ENCODE results near the gene MCM3AP. TPM values are rescaled to one million over a fixed set of nuclear protein-coding genes. Genes with fewer than 3 reads are reported as not detected.

Gene MCM3AP
- total and polyA plus RNA-seq, 2 experiments from 2014 or later, result 39.6 to 106 TPM

GRCh38 chr21:46217511-46218196 lies 67.8 kb downstream of the MCM3AP start:
- Histone ChIP-seq H3K9me3 (ENCODE audit: low read depth) (no peaks in the 10 kb centered on the region), H3K4me1 (ENCODE audit: low read depth) (no peaks in the 10 kb centered on the region), H3K4me3 (no peak overlapping the region), H3K36me3 (peaks cover 15% of the 10 kb centered on the region), H3K27me3 (no peaks in the 10 kb centered on the region), H3K27ac (no peak overlapping the region)
- no peak for DNase-seq (ENCODE audit: low read depth in 1 of 2, low spot score in 1 of 2)
- TF ChIP-seq, protein P1, sequence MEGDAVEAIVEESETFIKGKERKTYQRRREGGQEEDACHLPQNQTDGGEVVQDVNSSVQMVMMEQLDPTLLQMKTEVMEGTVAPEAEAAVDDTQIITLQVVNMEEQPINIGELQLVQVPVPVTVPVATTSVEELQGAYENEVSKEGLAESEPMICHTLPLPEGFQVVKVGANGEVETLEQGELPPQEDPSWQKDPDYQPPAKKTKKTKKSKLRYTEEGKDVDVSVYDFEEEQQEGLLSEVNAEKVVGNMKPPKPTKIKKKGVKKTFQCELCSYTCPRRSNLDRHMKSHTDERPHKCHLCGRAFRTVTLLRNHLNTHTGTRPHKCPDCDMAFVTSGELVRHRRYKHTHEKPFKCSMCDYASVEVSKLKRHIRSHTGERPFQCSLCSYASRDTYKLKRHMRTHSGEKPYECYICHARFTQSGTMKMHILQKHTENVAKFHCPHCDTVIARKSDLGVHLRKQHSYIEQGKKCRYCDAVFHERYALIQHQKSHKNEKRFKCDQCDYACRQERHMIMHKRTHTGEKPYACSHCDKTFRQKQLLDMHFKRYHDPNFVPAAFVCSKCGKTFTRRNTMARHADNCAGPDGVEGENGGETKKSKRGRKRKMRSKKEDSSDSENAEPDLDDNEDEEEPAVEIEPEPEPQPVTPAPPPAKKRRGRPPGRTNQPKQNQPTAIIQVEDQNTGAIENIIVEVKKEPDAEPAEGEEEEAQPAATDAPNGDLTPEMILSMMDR (IDR thresholded peaks at IDR 0.05; ENCODE audit: low read depth, low read length), result no peak

DNA sequence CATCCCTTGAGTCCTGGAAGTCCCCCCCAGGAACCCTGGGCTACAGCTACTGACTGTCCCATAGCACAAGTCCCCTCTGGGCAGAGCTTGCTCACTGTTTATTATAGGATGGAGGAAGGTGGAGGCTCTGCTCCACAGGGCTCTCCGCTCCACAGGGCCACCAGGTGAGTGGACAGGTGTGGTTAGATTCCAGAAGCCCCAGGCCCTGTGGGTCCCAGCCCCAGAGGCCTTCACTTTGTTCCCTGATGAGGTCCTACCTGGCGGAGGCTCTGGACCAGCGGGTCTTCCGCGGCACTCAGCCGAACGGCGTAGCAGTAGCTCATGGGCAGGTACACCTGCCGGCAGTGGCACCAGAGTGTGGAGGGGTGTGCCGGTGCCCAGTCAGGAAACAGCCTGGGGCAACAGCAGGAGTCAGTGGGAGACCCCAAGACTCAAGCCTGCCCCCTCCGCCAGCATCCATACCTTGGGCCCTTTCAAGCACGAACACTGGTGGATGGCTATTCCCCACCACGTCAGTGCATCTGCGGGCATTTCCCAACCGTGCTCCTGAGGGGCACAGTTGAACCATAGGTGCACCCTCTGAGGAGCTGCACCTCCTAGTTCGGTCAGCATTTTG lies 69.2 kb downstream of the MCM3AP start:
- Histone ChIP-seq H3K27me3 (no peaks in the 10 kb centered on the region), H3K36me3 (peaks cover 15% of the 10 kb centered on the region), H3K27ac (no peak overlapping the region), H3K9me3 (ENCODE audit: low read depth) (no peaks in the 10 kb centered on the region), H3K4me1 (ENCODE audit: low read depth) (no peaks in the 10 kb centered on the region), H3K4me3 (no peak overlapping the region)
- no peak for DNase-seq (ENCODE audit: low read depth in 1 of 2, low spot score in 1 of 2)
- TF ChIP-seq, protein P1 (IDR thresholded peaks at IDR 0.05; ENCODE audit: low read depth, low read length), result no peak

DNA sequence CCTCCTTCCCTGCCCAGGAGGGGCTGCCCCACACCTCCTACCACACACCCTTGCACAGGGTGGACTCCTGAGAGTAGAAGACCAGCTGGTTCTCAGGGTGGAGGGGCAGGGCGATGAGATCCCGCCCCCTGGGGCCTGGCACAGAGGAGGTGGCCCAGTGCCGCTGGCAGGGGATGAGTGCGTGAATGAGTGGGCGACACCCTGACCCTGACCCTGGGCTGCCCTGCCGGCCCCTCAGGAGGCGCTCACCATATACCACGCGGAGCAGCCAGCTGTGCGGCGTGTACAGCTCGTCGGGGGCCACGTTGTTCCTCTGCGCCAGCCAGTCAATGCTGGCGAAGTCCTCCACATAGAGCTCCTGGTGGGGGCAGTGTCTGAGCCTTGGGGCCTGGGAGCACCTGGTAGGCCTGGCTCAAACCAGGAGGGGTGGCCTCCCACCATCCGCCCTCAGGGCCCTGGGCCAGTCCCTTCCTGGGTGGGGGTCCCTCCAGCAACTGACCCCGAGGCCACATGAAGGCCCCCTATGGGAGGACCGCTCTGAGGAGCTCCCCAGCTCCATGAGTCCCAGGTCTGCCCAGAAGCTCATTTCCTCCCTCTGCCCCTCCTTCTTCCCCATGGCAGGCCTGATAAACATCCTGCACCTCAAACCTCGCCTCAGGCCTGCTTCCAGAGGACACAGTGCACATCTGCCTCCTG lies 69.8 kb downstream of the MCM3AP start:
- Histone ChIP-seq H3K27ac (no peak overlapping the region), H3K36me3 (peaks cover 16% of the 10 kb centered on the region), H3K27me3 (no peaks in the 10 kb centered on the region), H3K4me3 (no peak overlapping the region), H3K4me1 (ENCODE audit: low read depth) (no peaks in the 10 kb centered on the region), H3K9me3 (ENCODE audit: low read depth) (no peaks in the 10 kb centered on the region)
- no peak for DNase-seq (ENCODE audit: low read depth in 1 of 2, low spot score in 1 of 2)
- TF ChIP-seq, protein P1 (IDR thresholded peaks at IDR 0.05; ENCODE audit: low read depth, low read length), result no peak

DNA sequence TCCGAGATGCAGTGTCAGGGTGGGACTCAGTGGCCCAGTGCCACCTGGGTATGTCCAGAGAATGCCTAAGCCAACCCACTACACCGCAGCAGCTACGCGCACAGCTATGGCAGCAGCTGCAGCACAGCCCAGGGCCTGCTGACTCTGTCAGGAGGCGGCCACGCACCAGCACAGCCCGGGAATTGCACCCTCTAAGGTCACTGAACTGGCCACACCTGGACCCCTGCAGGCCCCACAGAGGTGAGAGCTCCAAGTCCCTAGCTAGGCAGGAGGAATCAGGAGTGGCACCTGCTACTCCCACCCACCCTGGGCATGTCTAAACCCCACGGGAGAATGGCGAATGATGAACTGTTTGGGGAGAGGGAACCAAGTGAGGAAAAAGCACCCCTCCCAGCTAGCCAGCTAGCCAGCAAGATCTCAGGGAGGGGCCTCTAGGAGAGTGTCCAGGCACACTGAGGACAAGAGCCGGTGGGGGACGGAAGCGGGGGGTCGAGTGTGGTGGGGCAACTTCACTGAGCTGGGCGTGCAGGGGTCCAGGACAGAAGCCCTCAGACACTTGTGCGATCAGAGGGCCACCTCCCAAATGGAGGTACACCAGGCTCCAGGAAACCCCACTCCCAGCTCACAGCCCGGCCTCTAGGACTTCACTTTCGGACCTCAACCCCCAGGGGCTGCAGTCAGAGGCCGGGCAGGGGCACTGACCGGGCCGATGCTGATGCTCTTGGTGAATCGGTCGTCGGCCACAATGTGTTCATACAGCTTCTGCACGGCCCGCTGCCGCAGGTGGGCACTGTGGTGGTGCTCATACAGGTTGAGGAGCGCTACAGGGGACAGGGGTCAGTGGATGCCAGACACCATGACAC lies 70.7 kb downstream of the MCM3AP start:
- no peaks in the 10 kb centered on the region for H3K27me3 ChIP-seq
- no peak overlapping the region for H3K27ac ChIP-seq
- peaks cover 15% of the 10 kb centered on the region for H3K36me3 ChIP-seq
- H3K4me1 ChIP-seq (ENCODE audit: low read depth), result no peaks in the 10 kb centered on the region
- H3K4me3 ChIP-seq, result no peak overlapping the region
- TF ChIP-seq, protein P1 (IDR thresholded peaks at IDR 0.05; ENCODE audit: low read depth, low read length), result no peak
- DNase-seq (ENCODE audit: low read depth in 1 of 2, low spot score in 1 of 2), result no peak
- H3K9me3 ChIP-seq (ENCODE audit: low read depth), result no peaks in the 10 kb centered on the region

GRCh38 chr21:46213620-46214286 lies 71.7 kb downstream of the MCM3AP start:
- DNase-seq (ENCODE audit: low read depth in 1 of 2, low spot score in 1 of 2), result no peak
- TF ChIP-seq, protein P1 (IDR thresholded peaks at IDR 0.05; ENCODE audit: low read depth, low read length), result no peak
- no peaks in the 10 kb centered on the region for H3K9me3 ChIP-seq (ENCODE audit: low read depth)
- H3K27ac ChIP-seq, result no peak overlapping the region
- H3K27me3 ChIP-seq, result no peaks in the 10 kb centered on the region
- H3K4me1 ChIP-seq (ENCODE audit: low read depth), result no peaks in the 10 kb centered on the region
- H3K4me3 ChIP-seq, result no peak overlapping the region
- H3K36me3 ChIP-seq, result peaks cover 18% of the 10 kb centered on the region
